Retinal pigment epithelial cell (primary cell): ENCODE results near the gene ITGAD.
A peak's percentile ranks its signal among the peaks of the same experiment; 100 is the strongest.
"Not testable (repeated sequence)": the region's sequence is repeated elsewhere in the genome, so short reads cannot be mapped to it uniquely, and the experiment has no call there.

Experiments
- DNase-seq: peaks from one replicate; pipeline ENCODE4 v3.0.0-alpha.2; 2010; ENCODE audit warnings: low read depth
- H3K4me3 ChIP-seq: 2 replicates; pipeline ENCODE4 v1.5.1; 2011; ENCODE audit warnings: mild to moderate bottlenecking, low read length, control low read depth, moderate library complexity
- TF ChIP-seq, protein P1 (sequence below): conservative IDR thresholded peaks from 2 replicates; pipeline ENCODE4 v1.5.1; 2011; ENCODE audit warnings: low read depth, low read length, control low read depth, inconsistent platforms

The ITGAD gene

DNA sequence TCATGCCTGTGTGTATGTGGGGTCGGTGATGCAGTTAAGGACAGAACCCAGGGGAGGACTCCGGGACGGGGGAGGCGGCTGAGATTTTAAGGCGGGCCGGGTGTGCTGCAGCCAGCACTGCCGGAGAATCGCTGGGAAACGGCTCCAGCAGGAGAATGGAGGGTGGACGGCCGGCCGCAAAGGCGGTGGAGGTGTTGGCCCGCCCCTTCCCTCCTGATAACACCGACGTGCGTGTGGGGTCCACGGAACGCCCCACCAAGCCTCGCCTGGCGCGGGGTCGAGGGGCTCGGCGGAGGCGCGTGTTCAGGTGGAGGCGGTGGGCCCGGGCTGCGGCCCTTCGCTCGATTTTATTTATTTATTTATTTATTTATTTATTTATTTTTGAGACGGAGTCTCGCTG lies 48.8 kb downstream of the ITGAD start:
- TF ChIP-seq, protein P1, sequence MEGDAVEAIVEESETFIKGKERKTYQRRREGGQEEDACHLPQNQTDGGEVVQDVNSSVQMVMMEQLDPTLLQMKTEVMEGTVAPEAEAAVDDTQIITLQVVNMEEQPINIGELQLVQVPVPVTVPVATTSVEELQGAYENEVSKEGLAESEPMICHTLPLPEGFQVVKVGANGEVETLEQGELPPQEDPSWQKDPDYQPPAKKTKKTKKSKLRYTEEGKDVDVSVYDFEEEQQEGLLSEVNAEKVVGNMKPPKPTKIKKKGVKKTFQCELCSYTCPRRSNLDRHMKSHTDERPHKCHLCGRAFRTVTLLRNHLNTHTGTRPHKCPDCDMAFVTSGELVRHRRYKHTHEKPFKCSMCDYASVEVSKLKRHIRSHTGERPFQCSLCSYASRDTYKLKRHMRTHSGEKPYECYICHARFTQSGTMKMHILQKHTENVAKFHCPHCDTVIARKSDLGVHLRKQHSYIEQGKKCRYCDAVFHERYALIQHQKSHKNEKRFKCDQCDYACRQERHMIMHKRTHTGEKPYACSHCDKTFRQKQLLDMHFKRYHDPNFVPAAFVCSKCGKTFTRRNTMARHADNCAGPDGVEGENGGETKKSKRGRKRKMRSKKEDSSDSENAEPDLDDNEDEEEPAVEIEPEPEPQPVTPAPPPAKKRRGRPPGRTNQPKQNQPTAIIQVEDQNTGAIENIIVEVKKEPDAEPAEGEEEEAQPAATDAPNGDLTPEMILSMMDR: no peak
- no peak for DNase-seq
- H3K4me3 ChIP-seq: peak overlapping the region; percentile 51

- not testable (repeated sequence) for DNase-seq, H3K4me3 ChIP-seq
These were observed 52.8 kb downstream of the ITGAD start for GRCh38 chr16:31445931-31446330.

GRCh38 chr16:31451201-31451600 lies 58.1 kb downstream of the ITGAD start:
- TF ChIP-seq, protein P1: no peak
- no peak for DNase-seq
- no peak overlapping the region for H3K4me3 ChIP-seq

GRCh38 chr16:31451681-31452351 lies 58.7 kb downstream of the ITGAD start:
- no peak for DNase-seq
- no peak overlapping the region for H3K4me3 ChIP-seq
- TF ChIP-seq, protein P1: peak; percentile 83

- TF ChIP-seq, protein P1: no peak
- peak; percentile 58 for DNase-seq
- no peak overlapping the region for H3K4me3 ChIP-seq
These were observed 59.5 kb downstream of the ITGAD start for GRCh38 chr16:31452631-31453106.

DNA sequence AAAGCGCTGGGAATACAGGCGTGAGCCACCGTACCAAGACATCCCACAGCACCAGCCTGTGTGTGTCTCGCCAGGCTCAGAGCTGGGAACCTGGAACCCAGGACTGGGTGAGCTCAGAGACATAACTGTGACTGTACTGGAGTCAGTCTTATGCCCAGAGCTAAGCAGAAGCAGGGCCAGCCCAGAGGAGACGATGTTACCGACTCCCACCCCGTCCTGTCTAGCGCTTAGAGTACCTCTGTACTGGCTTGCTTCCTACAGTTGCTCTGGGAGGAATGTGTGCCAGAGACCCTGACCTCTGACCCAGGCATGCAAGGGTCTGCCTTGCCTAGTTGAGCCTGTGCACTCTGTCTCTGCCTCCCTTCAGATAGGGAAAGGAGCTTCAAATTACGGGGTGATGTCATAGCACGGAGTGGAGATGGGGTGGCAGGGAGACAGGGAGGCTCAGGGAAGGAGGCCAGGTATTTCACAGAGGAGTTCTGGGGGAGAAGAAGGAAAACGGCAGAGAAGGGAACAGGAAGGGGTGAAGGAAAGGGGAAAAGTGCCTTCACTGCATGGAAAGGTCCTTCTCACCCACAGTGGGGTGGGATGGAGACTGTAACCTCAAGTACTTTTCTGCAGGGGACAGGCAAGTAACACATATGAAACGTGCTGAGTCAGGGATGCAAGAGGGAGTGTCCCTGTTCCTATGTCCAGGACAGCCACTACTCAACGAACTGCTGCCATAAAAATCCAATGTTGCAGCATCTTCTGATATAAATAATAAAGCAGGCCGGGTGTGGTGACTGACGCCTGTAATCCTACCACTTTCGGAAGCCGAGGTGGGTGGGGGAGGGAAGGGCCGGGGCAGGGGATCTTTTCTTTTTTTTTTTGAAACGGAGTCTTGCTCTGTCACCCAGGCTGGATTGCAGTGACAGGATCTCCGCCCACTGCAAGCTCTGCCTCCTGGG lies 60.4 kb downstream of the ITGAD start:
- TF ChIP-seq, protein P1: no peak
- DNase-seq: no peak
- H3K4me3 ChIP-seq: no peak overlapping the region

- no peak overlapping the region for H3K4me3 ChIP-seq
- TF ChIP-seq, protein P1: peak; percentile 54
- no peak for DNase-seq
These were observed 62.6 kb downstream of the ITGAD start for GRCh38 chr16:31455601-31456314.
